Activated CD8-positive, alpha-beta T cell treated with anti-CD3 and anti-CD28 coated beads for 36 hours (primary cell): Measurements from ENCODE around the gene FCSK. TPM values are rescaled to one million over a fixed set of nuclear protein-coding genes. Genes with fewer than 3 reads are reported as not detected.

Experiments
- ATAC-seq: fragments of 200-7000 bp; cut with Tn5 transposase; one replicate; pipeline ENCODE4 v1.10.0; 2021; ENCODE audit warnings: mild to moderate bottlenecking, moderate library complexity
- CTCF ChIA-PET: fragments of 350-600 bp; sonication (Branson Sonifier 250); formaldehyde crosslinking; loops from one replicate; lab custom pipeline; 2021; ENCODE audit warnings: antibody characterized with exemption; lab: Charles Lee
- POLR2A ChIA-PET: fragments of 350-600 bp; sonication (Branson Sonifier 250); formaldehyde crosslinking; loops from one replicate; lab custom pipeline; 2021; ENCODE audit warnings: antibody characterized with exemption; lab: Charles Lee
- DNase-seq: peaks from one replicate; pipeline ENCODE4 v3.0.0-alpha.2; 2020
- H3K27ac Mint-ChIP-seq: one replicate; pipeline ENCODE4 v1.8.0; 2021; ENCODE audit warnings: mild to moderate bottlenecking, mixed read lengths
- H3K27me3 Mint-ChIP-seq: one replicate; pipeline ENCODE4 v1.8.0; 2021; ENCODE audit warnings: mixed read lengths
- H3K36me3 Mint-ChIP-seq: one replicate; pipeline ENCODE4 v1.8.0; 2021; ENCODE audit warnings: low read depth, mixed read lengths
- H3K4me1 Mint-ChIP-seq: one replicate; pipeline ENCODE4 v1.8.0; 2021; ENCODE audit warnings: low read depth, mixed read lengths
- H3K4me3 Mint-ChIP-seq: one replicate; pipeline ENCODE4 v1.8.0; 2021; ENCODE audit warnings: mild to moderate bottlenecking, moderate library complexity, mixed read lengths
- H3K9me3 Mint-ChIP-seq: one replicate; pipeline ENCODE4 v1.8.0; 2021; ENCODE audit warnings: mixed read lengths
- intact Hi-C: fragments of 100-400 bp; cut with micrococcal nuclease; formaldehyde crosslinking; loops from one replicate; pipeline ENCODE4 v1.10.0; 2022
- total RNA-seq, 2 experiments: library from RNA; stranded (reverse); gene quantifications; one replicate each; pipeline ENCODE4 v1.2.3, GENCODE V29; 2021
- TF ChIP-seq, protein P1 (sequence below): fragments of 200-600 bp; IDR thresholded peaks from one replicate; pipeline ENCODE4 v1.8.0; 2022; ENCODE audit warnings: antibody characterized with exemption, mild to moderate bottlenecking

The FCSK gene
- total RNA-seq, 2 experiments from 2014 or later: 11.0 to 11.1 TPM

DNA sequence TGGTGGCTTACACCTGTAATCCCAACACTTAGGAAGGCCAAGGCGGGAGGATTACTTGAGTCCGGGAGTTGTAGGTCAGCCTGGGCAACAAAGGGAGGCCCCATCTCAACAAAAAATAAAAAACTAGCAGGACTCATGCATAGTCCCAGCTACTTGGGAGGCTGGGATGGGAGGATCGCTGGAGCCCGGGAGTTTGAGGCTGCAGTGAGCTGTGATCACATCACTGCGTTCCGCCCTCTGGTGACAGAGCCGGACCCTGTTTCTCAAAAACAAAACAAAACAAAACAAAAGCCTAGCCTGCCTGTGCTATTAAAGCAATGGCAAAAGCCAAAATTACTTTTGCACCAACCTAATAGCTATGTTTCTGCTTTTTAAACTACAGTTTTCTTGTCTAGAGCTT lies 1.5 kb downstream of the FCSK start:
- TF ChIP-seq, protein P1, sequence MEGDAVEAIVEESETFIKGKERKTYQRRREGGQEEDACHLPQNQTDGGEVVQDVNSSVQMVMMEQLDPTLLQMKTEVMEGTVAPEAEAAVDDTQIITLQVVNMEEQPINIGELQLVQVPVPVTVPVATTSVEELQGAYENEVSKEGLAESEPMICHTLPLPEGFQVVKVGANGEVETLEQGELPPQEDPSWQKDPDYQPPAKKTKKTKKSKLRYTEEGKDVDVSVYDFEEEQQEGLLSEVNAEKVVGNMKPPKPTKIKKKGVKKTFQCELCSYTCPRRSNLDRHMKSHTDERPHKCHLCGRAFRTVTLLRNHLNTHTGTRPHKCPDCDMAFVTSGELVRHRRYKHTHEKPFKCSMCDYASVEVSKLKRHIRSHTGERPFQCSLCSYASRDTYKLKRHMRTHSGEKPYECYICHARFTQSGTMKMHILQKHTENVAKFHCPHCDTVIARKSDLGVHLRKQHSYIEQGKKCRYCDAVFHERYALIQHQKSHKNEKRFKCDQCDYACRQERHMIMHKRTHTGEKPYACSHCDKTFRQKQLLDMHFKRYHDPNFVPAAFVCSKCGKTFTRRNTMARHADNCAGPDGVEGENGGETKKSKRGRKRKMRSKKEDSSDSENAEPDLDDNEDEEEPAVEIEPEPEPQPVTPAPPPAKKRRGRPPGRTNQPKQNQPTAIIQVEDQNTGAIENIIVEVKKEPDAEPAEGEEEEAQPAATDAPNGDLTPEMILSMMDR: no peak
- CTCF ChIA-PET: interaction anchor here (0.7 to 1.0 kb wide), 2 partner anchors 30 to 74 kb away, joined by 3 to 4 read pairs; no protein-coding TSS in a partner anchor
- peak overlapping the region; percentile 86 for H3K4me3 Mint-ChIP-seq
- ATAC-seq (no peak), DNase-seq (no peak)
- POLR2A ChIA-PET: interaction anchor here (0.7 to 1.3 kb wide), 4 partner anchors 27 to 76 kb away, joined by 3 to 6 read pairs (median 4); no protein-coding TSS in a partner anchor
- no peaks in the 10 kb centered on the region for H3K27me3 Mint-ChIP-seq
- H3K27ac Mint-ChIP-seq: no peak overlapping the region
- H3K36me3 Mint-ChIP-seq: peaks cover 1% of the 10 kb centered on the region
- intact Hi-C loops: no loop called here
- no peaks in the 10 kb centered on the region for H3K9me3 Mint-ChIP-seq
- H3K4me1 Mint-ChIP-seq: peaks cover 20% of the 10 kb centered on the region

DNA sequence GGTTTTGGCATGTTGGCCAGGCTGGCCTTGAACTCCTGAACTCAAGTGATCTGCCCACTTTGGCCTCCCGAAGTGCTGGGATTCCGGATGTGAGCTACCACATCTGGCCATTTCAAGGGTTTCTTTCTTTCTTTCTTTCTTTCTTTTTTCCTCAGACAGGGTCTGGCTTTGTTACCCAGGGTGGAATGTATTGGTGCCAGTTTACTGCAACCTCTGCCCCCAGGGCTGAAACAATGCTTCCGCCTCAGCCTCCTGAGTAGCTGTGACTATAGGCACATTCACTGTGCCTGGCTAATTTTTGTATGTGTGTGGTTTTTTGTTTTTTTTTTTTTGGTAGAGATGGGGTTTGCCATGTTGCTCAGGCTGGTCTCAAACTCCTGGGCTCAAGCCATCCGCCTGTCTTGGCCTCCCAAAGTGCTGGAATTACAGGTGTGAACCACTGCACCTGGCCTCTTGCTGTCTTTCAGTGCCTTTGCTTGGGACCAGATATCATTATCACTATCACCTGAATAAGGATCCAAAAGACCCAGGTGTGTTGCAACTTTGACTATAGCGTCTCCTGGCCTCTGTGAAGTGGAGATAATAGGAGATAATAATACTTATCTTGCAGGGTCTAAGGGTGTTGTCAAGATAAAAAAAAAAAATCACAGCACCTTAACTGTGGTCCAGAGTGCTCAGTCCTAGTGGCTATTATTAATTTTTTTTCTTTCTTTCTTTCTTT lies 3.2 kb downstream of the FCSK start:
- ATAC-seq (no peak), DNase-seq (no peak)
- Mint-ChIP-seq H3K27me3 (no peaks in the 10 kb centered on the region), H3K27ac (no peak overlapping the region), H3K36me3 (peaks cover 1% of the 10 kb centered on the region), H3K9me3 (no peaks in the 10 kb centered on the region), H3K4me3 (no peak overlapping the region), H3K4me1 (peaks cover 20% of the 10 kb centered on the region)
- TF ChIP-seq, protein P1: no peak
- ChIA-PET POLR2A (no interaction called here), CTCF (no interaction called here)
- intact Hi-C loops: no loop called here

DNA sequence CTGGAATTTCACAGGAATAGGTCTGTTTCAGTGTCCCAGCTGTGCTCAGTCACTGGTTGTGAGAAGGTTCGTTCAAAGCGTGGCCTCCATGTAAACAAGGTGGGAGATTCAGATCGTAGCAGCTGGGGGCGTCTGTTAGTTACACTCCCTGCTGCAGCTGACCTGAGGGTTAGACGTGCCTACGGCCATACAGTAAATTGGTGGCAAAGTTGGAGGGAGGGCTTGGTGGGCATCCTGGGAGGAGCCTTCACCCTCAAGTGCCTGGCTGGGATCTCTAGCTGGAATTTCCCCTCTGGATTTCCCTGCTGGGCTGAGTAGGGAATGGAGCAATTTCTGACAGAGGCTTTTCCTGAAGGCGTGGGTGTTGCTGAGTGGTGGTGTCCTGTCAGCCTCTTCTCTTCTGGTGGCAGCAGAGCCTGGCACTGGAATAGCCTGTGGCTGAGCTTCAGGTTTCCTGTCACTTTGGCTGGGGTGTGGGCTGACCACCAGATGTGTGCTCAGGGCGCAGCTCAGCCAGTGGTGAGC lies 6.4 kb downstream of the FCSK start:
- DNase-seq (no peak), ATAC-seq (no peak)
- Mint-ChIP-seq H3K4me1 (peaks cover 5% of the 10 kb centered on the region), H3K27me3 (no peaks in the 10 kb centered on the region), H3K9me3 (no peaks in the 10 kb centered on the region), H3K27ac (no peak overlapping the region), H3K36me3 (peaks cover 5% of the 10 kb centered on the region), H3K4me3 (no peak overlapping the region)
- intact Hi-C loops: no loop called here
- TF ChIP-seq, protein P1: no peak
- ChIA-PET POLR2A (interaction anchor here (0.6 to 1.2 kb wide), 3 partner anchors 9 to 114 kb away, joined by 3 to 4 read pairs (median 3); partner anchors contain the start of gene DDX19A), CTCF (no interaction called here)

DNA sequence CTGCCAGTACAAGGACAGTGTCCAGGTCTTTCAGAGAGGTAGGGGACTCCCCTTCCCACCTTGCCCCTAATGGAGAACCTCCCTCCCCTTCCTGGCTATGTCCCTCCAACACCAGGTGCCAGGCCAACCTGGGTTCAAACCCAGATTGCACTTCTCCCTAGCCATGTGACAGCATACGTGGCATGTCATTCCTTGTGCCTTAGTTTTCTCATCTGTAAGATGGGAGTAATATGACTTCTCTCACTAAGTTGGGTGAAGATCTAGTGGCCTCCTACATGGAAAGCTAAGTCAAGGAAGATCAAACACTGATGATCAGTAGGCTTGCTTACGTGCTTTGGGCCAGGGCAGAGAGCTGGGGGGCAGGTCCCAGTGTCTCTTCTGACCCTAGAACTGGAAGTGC lies 8.8 kb downstream of the FCSK start:
- intact Hi-C loops: no loop called here
- DNase-seq: no peak
- CTCF ChIA-PET: no interaction called here

More for the DNA sequence above, 8.8 kb downstream of the FCSK start:
- peaks cover 3% of the 10 kb centered on the region for H3K4me1 Mint-ChIP-seq
- TF ChIP-seq, protein P1: no peak
- no peak overlapping the region for H3K4me3 Mint-ChIP-seq
- H3K27ac Mint-ChIP-seq: no peak overlapping the region
- peaks cover 5% of the 10 kb centered on the region for H3K36me3 Mint-ChIP-seq
- ATAC-seq: no peak
- H3K9me3 Mint-ChIP-seq: no peaks in the 10 kb centered on the region
- H3K27me3 Mint-ChIP-seq: no peaks in the 10 kb centered on the region
- POLR2A ChIA-PET: interaction anchor here (1.2 kb wide), 1 partner anchor 8 kb away, joined by 3 read pairs; no protein-coding TSS in a partner anchor
